Adrenal gland (tissue), 12 donors: ENCODE measurements around the gene CALHM3. TPM values are rescaled to one million over a fixed set of nuclear protein-coding genes. Genes with fewer than 3 reads are reported as not detected.
A peak's percentile ranks its signal among the peaks of the same experiment; 100 is the strongest.

ENCODE experiments used
- DNase-seq, 7 donors: peaks; one replicate each; pipeline ENCODE4 v3.0.0-alpha.2; 2019 to 2020
- H3K27ac ChIP-seq, 5 donors: fragments of 200-600 bp; sonication (generic) in 4 of 5; 1 replicate in 3 of 5; 2 replicates in 2 of 5; pipeline versions ENCODE4 v1.5.1 to v1.8.0; 2016 to 2020; ENCODE audit warnings: mild to moderate bottlenecking in 1 of 5
- H3K27me3 ChIP-seq: fragments of 200-600 bp; 2 replicates; pipeline ENCODE4 v1.8.0; 2021
- H3K36me3 ChIP-seq, 2 donors: fragments of 200-600 bp; replicated peaks in 1 of 2; 1 replicate in 1 of 2; 2 replicates in 1 of 2; pipeline versions ENCODE4 v1.5.1 to v1.8.0; 2018 to 2022
- H3K4me1 ChIP-seq, 2 donors: fragments of 200-600 bp; replicated peaks in 1 of 2; 1 replicate in 1 of 2; 2 replicates in 1 of 2; pipeline versions ENCODE4 v1.5.1 to v1.8.0; 2018 to 2021
- H3K4me3 ChIP-seq, 4 donors: fragments of 200-600 bp; sonication (generic) in 3 of 4; one replicate each; pipeline ENCODE4 v1.5.1; 2016 to 2018
- H3K9me3 ChIP-seq, 3 donors: fragments of 200-600 bp; sonication (generic) in 1 of 3; replicated peaks in 1 of 3; 1 replicate in 2 of 3; 2 replicates in 1 of 3; pipeline versions ENCODE4 v1.5.1 to v1.8.0; 2016 to 2021
- POLR2A ChIP-seq, 2 donors: fragments of 450-650 bp; IDR thresholded peaks; one replicate each; pipeline ENCODE4 v1.6.1; 2017; ENCODE audit warnings: antibody characterized with exemption in 2 of 2, mild to moderate bottlenecking in 2 of 2, moderate library complexity in 1 of 2
- WGBS, 4 donors: extraction: QIAGEN DNeasy Blood & Tissue Kit in 2 of 4; methylation state at CpG; one replicate each; pipeline versions ENCODE4 v1.1.5 to v1.1.7; 2013 to 2017; 5-methylcytosine and 5-hydroxymethylcytosine counted together
- intact Hi-C, 2 donors: fragments of 100-400 bp; cut with DNase I; formaldehyde crosslinking; loops; one replicate each; pipeline versions ENCODE4 v1.14.1 to v1.15.0; 2022 to 2023
- polyA plus RNA-seq, 3 donors: library from polyadenylated mRNA; stranded (reverse); fragments of 200-250 nt in 2 of 3; fragments of 350-450 nt in 1 of 3; fragmentation: Illumina TruSeq in 1 of 3; extraction: RNeasy Lipid Tissue Mini Kit (QIAGEN cat#74804) in 1 of 3; gene quantifications; one replicate each; pipeline ENCODE4 v1.2.3, GENCODE V29; 2013 to 2014
- total RNA-seq, 9 donors: library from RNA; depleted of rRNA in 4 of 9; stranded (reverse); fragments of >200 nt in 4 of 9; fragments of 120-200 nt in 1 of 9; fragmentation: NEBNext Ultra II Directional in 1 of 9; extraction: Animal tissue kit (Norgen Biotek cat#: 25700) in 1 of 9; gene quantifications; one replicate each; pipeline versions ENCODE4 v1.1.0 to v1.2.4, GENCODE V29; 2013 to 2023
- TF ChIP-seq, protein P1 (sequence below), 6 experiments: fragments of 450-650 bp in 4 of 6; fragments of 200-600 bp in 2 of 6; sonication (generic) in 1 of 6; IDR thresholded peaks; 1 replicate in 5 of 6; 2 replicates in 1 of 6; pipeline versions ENCODE4 v1.5.1 to v1.8.0; 2016 to 2021; ENCODE audit warnings: antibody characterized with exemption in 6 of 6, mild to moderate bottlenecking in 2 of 6, moderate library complexity in 1 of 6
- donor health status: healthy with polysubstance abuse.
- donor health status: Bipolar disorder and iron deficiency.
- donor health status: DM: yes; HTN: yes; CAD: no.
- donor health status: DM: no; HTN: no; CAD: no.
- donor health status: DM: no; HTN: no; CAD: no.
- donor health status: DM: yes; HTN: yes; CAD: no.

CALHM3 gene
- total and polyA plus RNA-seq, 12 donors, result 0.03 TPM; not detected in 11

DNA sequence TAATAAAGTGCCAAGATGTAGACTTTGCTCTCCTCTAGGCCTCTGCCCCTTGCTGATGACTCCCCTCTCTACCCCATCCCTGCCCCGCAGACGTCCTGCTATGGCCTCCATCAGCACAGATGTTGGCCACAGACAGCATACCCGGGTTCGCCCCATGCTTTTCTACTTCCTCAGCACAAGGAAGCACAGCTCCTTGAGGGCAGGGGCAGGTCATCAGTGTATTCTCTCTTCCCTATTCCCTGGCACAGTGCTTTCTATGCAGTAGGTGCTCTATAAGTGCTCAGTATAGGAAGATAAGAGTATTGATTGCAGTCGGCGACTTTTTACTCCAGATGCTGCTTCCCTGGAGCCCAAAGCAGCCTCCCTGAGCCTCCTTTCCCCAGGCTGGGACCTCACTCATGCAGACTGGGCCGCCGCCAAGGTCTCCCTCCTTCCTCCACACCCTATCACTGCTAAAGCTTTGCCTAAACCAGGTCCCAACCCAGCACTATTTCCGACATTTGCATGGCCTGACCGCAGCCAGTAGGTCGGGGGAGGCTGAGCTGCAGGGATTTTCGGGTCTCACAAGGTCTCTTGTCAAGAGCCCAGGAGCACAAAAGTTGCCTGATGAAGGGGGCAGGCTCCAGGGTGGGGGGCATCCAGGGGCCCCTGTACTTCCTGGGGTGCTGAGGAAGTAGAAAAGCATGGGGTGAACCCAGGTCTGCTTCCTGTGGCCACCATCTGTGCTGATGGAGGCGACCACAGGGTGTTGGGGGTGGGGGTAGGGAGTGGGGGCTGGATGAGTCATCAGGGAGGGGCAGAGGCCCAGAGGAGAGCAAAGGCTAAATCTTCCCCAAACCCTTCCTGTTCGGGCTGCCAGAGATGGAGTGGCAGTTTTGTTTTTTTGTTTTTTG is 8.0 kb downstream of the CALHM3 start:
- DNase-seq, result no peak
- intact Hi-C loops, result no loop called here

DNA sequence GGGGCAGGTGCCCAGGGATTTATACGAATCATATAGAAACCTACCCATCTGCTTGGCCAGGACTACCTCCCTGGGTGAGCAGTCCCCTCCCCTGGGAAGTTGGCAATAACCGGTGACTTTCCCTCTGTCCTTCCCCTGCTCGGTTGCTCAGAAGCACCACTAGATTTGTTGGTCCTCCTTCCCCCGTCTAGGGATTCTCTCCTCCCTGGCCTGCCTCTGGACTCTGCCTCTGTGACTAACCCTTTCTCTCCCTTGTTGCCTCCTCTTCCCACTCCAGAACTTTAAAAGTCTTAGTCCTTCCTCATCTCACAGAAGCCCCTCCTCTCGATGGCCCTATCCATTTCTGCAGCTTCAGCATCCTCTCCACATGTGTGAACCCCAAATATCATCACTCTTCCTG is 9.8 kb downstream of the CALHM3 start:
- H3K4me3 ChIP-seq, result no peak overlapping the region
- 64 to 71% (median 67%) methylated on average over 5 of the region's 5 CpGs for WGBS, 4 donors
- TF ChIP-seq POLR2A (IDR thresholded peaks at IDR 0.05), result no peak
- TF ChIP-seq, protein P1, sequence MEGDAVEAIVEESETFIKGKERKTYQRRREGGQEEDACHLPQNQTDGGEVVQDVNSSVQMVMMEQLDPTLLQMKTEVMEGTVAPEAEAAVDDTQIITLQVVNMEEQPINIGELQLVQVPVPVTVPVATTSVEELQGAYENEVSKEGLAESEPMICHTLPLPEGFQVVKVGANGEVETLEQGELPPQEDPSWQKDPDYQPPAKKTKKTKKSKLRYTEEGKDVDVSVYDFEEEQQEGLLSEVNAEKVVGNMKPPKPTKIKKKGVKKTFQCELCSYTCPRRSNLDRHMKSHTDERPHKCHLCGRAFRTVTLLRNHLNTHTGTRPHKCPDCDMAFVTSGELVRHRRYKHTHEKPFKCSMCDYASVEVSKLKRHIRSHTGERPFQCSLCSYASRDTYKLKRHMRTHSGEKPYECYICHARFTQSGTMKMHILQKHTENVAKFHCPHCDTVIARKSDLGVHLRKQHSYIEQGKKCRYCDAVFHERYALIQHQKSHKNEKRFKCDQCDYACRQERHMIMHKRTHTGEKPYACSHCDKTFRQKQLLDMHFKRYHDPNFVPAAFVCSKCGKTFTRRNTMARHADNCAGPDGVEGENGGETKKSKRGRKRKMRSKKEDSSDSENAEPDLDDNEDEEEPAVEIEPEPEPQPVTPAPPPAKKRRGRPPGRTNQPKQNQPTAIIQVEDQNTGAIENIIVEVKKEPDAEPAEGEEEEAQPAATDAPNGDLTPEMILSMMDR (IDR thresholded peaks at IDR 0.05), result no peak
- H3K9me3 ChIP-seq, result no peaks in the 10 kb centered on the region
- no peaks in the 10 kb centered on the region for H3K4me1 ChIP-seq
- intact Hi-C loops, result no loop called here
- no peak overlapping the region for H3K27ac ChIP-seq
- H3K36me3 ChIP-seq, result no peaks in the 10 kb centered on the region
- DNase-seq, result no peak
- no peaks in the 10 kb centered on the region for H3K27me3 ChIP-seq

More for the DNA sequence above, 8.0 kb downstream of the CALHM3 start:
- TF ChIP-seq, protein P1 (IDR thresholded peaks at IDR 0.05), result no peak
- TF ChIP-seq POLR2A (IDR thresholded peaks at IDR 0.05), result no peak
- Histone ChIP-seq H3K27me3 (no peaks in the 10 kb centered on the region), H3K9me3 (no peaks in the 10 kb centered on the region), H3K27ac (peak overlapping the region in 1 of 5 donors; percentile 47), H3K4me3 (no peak overlapping the region), H3K4me1 (no peaks in the 10 kb centered on the region), H3K36me3 (no peaks in the 10 kb centered on the region)
- 61 to 74% (median 70%) methylated on average over 12 to 14 of the region's 14 CpGs for WGBS, 4 donors

DNA sequence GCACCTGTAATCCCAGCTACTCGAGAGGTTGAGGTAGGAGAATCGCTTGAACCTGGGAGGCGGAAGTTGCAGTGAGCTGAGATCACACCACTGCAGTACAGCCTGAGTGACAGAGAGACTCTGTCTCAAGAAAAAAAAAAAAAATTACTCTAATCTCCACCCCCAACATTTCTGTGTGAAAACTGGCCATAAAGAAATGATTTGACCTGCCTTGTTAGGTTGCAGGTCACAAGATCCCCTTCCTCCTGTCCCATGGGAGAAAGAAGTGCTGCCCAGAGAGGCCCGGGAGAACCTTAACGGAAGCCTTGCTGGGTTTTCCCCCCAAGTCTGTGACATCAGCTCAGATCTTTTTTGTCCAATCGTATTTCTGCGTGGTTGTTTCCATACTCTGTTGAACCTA is 11.6 kb downstream of the CALHM3 start:
- 89 to 92% (median 91%) methylated on average over 7 of the region's 7 CpGs for WGBS, 4 donors
- Histone ChIP-seq H3K4me3 (no peak overlapping the region), H3K27me3 (no peaks in the 10 kb centered on the region), H3K4me1 (no peaks in the 10 kb centered on the region), H3K36me3 (no peaks in the 10 kb centered on the region), H3K9me3 (no peaks in the 10 kb centered on the region), H3K27ac (no peak overlapping the region)
- DNase-seq, result no peak
- no peak for TF ChIP-seq POLR2A (IDR thresholded peaks at IDR 0.05)
- intact Hi-C loops, result no loop called here

GRCh38 chr10:103466734-103467133 is 12.3 kb downstream of the CALHM3 start:
- DNase-seq, result no peak
- TF ChIP-seq POLR2A (IDR thresholded peaks at IDR 0.05), result no peak
- TF ChIP-seq, protein P1 (IDR thresholded peaks at IDR 0.05), result no peak
- H3K27me3 ChIP-seq, result no peaks in the 10 kb centered on the region
- 81 to 94% (median 90%) methylated on average over 3 of the region's 3 CpGs for WGBS, 4 donors
- no peaks in the 10 kb centered on the region for H3K9me3 ChIP-seq
- intact Hi-C loops, result no loop called here
- H3K4me3 ChIP-seq, result no peak overlapping the region
- H3K4me1 ChIP-seq, result no peaks in the 10 kb centered on the region
- no peaks in the 10 kb centered on the region for H3K36me3 ChIP-seq
- H3K27ac ChIP-seq, result no peak overlapping the region
